HG02884 (cell line): ENCODE measurements around the gene FRA10AC1.

Experiments used
- ATAC-seq: cut with Tn5 transposase; IDR thresholded peaks from one replicate; pipeline ENCODE4 v1.9.1; 2021; ENCODE audit warnings: mild to moderate bottlenecking, moderate library complexity; ENCODE audit not compliant: unreplicated experiment

FRA10AC1 gene, protein sequence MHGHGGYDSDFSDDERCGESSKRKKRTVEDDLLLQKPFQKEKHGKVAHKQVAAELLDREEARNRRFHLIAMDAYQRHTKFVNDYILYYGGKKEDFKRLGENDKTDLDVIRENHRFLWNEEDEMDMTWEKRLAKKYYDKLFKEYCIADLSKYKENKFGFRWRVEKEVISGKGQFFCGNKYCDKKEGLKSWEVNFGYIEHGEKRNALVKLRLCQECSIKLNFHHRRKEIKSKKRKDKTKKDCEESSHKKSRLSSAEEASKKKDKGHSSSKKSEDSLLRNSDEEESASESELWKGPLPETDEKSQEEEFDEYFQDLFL

DNA sequence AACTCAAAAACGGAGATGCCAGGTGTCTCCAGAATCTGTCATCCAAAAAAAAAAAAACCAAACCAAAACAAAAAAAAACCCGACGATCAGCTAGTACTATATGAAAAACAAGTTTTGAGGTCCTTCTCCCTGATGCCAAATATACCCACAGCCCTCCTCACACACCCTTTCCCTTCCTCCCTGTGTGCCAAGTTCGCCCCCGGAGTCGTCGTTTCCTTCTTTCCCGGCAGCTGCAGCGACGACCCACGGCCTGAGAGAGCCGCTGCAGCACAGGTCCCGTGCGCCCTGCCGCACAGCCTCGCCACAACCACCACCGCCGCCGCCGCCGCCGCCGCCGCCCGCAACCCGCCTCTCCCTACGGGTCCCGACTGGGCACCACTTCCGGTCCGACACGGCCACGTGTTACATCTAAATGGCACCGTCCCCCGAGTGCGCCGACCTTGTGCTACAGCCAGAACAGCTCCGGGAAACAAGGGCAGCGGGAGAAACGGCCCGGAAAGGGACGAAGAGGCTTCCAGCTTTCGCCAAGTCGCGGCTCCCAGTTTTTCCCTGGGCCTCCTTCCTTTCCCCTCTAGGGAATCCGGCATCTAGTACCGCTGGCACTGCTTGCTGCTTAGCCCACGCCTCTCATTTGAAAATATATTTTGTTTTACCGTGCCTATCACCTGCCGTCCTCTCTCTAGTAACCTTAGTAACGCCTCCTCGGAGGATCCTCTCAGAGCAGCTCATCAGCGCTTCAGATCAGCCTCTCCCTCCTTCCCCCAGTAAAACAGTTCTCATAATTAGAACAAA, at the start of gene FRA10AC1:
Gene FRA10AC1, minus strand, starts transcription at position 383 of the 792 bp plus-strand sequence. CDS start 2,486 bp downstream, outside the sequence.
- ATAC-seq = peak; percentile 78

DNA sequence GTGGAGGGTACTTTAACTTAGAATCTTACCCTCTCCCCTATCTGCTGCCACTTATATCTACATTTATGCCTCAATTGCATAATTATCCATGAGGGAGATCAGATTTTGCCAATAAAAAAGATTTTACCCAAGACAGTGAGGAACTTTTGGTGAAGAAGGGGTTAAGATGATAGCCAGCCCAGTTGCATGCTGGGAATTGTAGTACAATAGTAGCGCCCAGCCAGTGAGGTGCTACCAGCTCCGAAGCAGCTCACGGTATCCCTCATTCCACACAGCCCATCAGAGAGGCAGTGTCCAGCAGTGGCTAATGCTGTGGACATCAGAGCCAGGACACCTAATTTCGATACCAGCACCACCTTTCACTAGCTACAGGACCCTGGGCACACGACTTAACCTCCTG, 49.4 kb upstream of the FRA10AC1 start:
- no peak for ATAC-seq

DNA sequence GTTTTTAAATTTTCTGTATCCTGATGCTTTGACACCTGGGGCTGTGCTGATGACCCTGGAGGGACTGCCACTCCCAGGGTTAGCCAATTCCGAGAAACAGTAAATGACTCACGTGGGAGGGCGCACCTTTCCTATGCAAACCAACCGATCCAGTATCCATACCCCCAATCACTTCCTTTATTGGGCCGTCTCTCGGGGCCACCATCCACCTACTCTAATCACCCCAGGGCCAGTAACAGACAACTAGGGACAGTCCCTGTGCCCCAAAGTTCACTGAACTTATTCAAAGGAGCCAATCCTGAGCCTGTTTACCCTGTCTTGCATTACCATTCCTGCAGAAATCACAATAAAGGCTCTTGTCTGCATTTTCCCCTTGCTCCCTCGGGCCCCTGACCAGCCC, 48.7 kb upstream of the FRA10AC1 start:
- no peak for ATAC-seq

DNA sequence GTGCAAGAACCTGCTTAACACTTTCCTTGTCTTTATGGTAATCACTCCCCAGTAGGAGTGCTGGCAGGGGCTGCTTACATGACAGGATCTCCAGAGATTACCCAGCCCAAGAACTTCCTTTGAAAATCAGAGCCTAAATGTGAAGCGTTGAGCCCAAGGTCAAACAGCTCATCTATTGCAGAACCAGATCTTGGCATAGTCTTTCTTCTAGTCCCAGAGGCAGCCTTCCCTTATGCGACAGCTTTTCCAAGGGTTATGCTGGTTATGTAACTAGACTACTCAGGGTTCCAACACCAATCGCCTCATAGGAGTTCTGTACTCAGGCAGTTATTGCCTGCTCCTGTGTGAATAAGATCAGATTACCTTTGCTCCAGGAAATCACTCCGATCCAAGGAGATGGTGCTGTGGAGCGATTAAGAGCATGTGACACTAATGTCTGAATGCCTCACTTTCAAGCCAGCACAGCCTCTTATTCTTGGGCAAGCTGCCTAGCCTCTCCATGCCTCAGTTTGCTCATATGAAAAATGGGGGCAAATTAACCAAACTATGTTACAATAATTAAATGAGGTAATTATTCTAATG, 46.9 kb upstream of the FRA10AC1 start:
- ATAC-seq = no peak

DNA sequence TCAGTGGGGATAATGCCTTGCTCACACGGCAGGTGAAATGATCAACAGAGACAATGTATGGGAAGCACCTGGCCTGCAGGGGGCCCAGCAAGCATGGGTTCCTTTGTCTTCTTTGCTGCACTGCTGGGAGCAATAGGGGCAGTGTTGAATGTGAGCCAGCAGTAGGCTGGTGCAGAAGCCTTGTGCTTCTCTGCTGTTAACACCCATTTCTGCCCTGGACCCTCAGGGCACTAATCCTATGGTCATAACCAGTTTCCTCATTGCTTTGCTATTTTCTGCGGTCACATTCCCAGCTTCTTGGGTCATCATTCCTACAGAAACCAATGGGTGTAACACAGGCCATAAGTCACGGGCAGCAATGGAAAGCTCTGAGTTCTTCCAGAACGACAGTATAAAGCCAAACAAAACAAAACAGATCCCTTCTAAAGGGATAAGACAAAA, 44.5 kb upstream of the FRA10AC1 start:
- no peak for ATAC-seq

DNA sequence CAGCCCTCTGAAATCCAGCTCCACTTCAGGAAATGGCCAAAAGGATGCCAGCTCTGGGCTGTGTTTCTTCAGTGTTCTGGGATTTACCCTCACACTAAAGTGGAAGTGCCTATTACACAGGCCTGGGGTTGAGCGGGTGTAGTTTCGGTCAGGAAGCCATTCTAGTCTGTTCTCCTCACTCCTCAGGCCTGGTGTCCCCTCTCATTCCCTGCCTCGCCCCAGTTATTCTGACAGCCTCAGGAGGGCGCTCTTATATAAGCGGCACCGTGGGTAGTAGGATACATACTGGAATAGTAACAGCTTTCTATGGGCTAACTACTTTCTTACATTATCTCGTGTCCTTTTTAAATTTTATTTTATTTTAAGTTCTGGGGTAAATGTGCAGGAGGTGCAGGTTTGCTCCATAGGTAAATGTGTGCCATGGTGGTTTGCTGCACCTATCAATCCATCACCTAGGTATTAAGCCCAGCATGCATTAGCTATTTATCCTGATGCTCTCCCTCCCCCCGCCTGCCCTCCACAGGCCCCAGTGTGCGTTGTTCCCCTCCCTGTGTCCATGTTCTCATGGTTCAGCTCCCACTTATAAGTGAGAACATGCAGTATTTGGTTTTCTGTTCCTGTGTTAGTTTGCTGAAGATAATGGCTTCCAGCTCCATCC, 43.1 kb upstream of the FRA10AC1 start:
- ATAC-seq = no peak

DNA sequence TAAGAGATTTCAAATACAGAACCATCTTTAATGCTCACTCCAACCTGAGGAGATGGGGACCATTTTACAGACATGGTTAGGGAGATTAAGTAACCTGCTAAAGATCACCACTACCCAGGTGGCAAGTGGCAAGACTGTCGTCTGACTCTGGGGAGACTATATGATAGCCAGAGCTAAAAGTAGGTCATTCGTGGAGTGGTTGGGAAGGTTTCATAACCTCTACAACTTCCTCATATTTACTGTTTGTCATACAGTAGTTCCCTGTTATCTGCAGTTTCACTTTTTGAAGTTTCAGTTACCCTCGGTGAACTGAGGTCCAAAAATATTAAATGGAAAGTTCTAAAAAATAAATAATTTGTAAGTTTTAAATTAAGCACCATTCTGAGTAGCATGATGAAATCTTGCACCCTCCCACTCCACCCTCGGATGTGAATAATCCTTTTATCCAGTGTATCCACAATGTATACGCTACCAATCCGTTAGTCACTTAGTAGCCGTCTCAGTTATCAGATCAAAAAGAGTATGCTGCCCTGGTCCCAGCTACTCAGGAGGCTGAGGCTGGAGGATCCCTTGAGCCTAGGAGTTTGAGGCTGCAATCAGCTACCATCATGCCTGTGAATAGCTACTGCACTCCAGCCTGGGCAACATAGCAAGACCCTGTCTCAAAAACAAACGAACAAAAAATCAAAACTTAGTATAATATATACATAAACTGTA, 40.4 kb upstream of the FRA10AC1 start:
- ATAC-seq = peak; percentile 91

DNA sequence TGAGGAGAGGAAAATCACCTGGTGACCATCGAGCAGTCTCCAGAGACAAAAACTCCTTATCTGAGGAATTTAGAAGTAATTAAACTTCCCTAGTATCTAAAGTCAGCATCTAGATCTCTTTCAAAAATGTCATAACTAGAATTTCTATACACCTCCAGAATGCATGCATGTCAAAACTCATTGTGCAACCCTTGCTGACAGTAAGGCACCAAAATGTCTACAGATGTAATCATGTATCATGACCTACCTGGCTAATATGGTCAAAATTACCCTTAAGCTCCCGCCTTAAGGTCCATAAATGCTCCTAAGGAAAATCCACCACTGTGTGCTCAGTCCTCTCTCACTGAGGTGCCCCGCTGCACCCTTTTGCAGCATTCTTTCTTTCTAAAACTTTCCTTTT, 39.0 kb upstream of the FRA10AC1 start:
- no peak for ATAC-seq

DNA sequence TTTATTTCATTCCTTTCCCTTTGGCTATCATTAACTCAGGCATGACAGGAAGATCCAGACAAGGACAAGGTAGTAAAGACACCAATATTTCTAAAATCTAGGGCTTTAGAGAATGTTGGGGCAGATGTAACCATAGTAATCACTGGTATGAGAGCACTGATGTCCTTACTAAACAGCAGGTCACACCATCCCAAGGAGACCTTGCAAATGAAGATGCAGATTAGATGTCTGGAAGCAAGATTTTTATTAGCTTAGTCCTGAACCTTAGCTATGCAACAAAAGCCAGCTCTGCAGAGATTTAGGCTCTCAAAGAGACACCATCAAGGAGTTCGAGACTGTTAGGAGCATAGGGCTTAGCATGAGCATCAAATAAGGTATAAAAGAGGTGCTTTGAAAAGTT, 23.6 kb upstream of the FRA10AC1 start:
- ATAC-seq = no peak

DNA sequence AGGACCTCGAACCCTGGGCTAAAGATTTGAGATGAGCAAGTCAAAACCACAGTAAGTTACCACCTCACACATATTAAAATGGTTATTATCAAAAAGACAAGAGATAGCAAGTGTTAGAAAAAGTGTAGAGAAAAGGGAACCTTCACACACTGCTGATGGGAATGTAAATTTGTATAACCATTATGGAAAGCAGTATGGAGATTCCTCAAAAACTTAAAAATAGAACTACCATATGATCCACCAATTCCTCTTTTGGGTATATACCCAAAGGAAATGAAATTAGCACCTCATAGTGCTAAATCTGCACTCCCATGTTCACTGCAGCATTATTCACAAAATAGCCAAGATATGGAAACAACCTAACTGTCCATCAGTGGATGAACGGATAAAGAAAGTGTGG, 20.8 kb upstream of the FRA10AC1 start:
- ATAC-seq = no peak

DNA sequence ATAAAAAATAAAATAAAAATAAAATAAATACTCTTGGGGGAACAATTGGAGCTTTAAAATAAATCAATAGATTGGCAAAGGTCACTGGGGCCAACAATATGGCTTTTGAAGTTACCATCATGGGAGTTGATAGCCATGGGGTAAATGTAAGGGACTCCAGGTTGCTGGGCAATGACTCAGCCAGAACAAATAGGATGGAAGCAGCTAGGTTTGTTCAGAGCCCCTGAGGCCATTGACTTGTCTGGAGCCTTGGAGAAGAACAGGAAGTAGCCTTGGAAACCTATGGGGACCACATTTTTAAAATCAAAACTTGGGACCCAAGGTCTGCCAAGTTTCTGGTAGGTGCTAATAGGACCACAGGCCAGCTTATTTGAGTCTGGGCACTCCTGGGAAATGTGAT, 20.2 kb upstream of the FRA10AC1 start:
- ATAC-seq = no peak

DNA sequence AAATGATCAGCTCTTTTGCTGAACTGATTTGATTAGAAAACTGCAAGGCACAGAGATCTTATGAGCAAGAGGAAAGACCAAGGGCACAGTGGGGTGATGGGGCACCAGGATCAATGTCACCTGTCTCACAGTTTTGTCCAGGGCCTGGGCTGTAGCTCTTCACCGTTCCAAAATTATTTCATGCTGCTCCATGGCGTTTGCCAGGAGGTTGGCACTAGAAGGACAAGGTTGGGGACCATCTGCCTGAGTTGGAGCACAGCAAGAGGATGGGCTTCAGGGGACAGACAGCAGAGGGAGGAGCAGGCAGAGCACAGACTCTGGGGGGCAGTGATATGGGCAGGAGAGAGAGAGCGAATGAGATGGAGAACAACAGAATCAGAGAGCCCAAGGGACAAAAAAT, 17.5 kb upstream of the FRA10AC1 start:
- no peak for ATAC-seq

DNA sequence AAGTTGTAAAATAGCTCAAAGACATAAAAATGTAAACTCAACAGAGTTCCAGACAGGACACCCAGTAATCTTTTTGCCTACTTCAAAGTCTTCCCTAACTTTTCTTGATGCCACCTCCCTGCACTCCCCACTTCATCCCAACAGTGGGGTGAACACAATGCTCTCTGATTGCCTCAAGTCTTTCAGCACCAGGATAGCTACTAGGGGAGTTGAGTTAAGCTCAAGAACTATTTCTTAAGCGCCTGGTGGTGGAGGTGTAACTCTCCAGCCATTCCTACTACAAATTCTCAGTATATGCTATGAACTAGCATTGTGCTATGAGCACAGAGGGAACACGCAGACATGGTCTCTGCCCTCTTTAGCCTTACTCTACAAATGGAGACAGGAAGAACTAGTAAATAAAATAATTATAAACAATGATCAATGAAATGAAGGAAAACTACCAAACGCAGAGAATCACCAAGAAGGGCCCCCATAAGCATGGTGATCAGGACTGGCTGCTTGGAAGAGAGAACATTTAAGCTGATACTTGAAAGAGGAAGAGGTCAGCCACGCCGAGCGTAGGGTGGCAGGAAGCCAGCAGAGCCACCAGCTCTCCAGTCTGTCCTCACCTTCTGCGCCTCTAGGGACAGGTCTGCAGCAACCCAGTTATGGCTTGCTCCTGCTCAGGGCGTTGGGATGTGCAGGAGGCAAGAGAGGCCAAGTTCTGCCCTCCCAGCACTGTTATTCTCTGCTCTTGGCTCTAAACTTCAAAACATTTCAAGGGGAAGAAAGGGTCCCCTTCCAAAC, 16.7 kb upstream of the FRA10AC1 start:
- peak; percentile 58 for ATAC-seq

DNA sequence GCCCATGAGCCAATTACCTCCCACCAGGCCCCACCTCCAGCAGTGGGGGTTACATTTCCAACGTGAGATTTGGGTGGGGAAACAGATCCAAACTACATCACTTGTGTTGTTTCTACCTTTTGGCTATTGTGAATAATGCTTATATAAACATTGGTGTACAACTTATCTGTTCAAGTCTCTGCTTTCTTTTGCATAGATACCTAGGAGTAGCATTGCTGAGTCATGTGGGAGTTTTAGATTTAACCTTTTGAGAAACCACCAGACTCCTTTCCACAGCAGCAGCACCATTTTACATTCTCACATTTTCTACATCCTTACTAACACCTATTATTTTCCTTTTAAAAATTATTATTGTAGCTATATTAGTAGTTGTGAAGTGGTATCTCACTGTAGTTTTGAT, 14.4 kb upstream of the FRA10AC1 start:
- ATAC-seq = no peak

DNA sequence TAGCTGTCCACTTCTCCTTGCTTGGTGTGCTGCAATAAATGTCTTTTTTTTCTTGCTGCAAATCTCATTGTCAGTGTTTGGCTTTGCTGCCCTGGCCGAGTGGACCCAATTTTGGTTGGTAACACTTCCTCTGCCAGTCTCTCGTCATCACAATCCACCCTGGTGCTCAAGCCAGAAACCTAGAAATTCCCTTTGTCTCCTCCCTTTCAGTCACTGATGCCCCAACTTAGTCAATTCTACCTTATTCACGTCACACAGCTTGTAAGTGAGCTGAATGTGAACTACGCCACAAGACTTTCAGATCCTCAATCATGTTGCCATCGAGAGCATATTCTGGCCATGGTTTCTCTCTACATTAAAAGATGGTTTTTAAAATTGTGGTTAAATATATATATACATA, 13.0 kb upstream of the FRA10AC1 start:
- ATAC-seq = peak; percentile 80

DNA sequence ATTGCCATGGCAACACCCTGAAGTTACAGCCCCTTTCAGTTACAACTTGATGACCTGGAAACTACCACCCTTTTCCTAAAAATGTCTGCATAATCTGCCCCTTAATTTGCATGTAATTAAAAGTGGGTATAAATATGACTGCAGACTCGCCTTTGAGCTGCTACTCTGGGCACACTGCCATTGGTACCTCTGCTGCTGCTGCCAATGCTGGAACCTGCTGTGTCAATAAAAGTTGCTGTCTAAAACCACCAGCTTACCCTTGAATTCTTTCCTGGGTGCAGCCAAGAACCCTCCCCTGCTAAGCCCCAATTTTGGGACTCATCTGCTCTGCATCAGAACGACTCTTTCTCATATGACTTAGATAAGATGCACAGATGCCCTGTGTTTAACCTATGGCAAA, 10.2 kb upstream of the FRA10AC1 start:
- ATAC-seq = no peak

DNA sequence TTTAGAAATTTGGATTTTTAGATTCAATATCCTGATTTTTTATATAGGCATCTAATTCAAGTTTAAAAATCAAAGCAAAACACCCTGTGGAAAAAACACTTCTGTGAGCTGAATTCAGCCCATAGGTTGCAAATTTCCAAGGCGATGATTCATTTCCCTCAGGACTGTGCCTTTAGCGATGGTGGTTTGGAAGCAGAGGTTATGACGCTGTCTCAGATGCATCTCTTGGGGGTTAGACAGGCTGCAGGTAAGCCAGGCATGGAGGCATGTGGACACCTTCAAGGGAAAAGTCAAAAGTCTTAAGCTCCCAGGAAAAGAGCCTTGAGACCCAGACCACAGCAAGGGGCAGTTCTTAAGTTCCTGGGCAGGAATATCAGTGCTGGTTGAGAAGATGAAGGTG, 9.5 kb upstream of the FRA10AC1 start:
- no peak for ATAC-seq

DNA sequence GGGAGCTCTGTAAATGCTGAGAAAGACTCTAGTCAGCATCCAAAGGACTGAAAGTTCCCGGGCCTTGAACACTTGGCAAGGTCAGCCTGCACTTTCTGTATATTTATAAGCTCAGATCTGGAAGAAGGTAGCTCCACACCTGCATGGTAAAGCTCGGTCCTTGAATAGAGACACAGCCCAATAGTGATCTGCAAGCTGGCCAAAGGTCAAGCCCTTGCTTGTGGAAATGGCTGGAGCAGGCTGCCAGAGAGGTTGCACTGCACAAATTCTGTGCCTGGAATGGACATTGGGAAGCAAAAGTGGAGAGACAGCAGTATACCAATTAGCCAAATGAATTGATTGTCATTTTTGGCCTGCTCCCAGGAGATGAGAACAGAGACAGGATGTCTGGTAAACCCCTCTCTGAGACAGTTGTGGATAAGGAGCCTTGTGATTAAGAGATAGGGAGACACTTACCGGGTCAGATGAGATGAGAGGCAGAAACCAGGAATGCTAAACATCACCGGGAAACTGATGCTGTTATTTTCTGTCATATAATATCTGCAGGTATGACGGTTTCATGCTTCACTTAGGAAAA, 8.0 kb upstream of the FRA10AC1 start:
- no peak for ATAC-seq

DNA sequence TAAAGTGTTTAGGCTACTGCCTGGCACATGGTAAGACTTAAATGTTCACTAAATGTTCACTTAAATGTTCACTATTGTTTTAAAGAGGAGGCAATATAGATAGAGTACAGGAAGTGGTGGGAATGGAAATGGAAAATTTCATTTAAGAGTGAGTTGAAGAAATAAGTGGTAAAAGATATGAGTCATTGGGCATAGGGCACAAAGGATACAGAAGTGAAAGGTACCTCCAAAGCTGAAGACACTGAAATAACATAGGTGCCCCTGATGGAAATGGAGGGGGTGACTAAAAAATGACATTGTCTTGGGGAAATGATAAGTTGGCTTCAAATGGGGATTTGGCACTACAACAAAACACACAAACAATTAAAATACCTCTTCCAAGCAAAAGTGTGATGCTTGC, 5.2 kb upstream of the FRA10AC1 start:
- ATAC-seq = no peak

DNA sequence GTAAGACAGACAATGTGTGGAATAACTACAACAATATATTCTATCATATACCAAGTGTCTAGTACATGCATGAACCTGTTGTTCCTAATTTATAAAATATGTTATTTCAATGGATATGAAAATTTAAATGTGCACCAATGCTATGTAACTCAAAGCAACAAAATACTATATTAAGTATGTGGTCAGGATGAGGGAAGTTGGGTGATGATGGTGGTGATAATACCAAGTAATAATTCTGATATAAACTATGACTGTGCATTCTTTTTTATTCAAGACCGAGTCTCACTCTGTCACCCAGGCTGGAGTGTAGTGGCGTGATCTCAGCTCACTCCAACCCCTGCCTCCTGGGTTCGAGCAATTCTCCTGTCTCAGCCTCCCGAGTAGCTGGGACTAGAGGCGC, 2.1 kb upstream of the FRA10AC1 start:
- ATAC-seq = no peak
